Vagina (tissue), 2 donors: ENCODE data around the gene ENTPD2.

Source experiments
- POLR2A ChIP-seq, 2 donors: fragments of 450-650 bp; IDR thresholded peaks; one replicate each; pipeline ENCODE4 v1.6.1; 2017; ENCODE audit warnings: antibody characterized with exemption in 2 of 2, mild to moderate bottlenecking in 2 of 2, moderate library complexity in 2 of 2
- TF ChIP-seq, protein P1 (sequence below), 3 experiments: fragments of 450-650 bp in 2 of 3; fragments of 200-600 bp in 1 of 3; sonication (generic) in 1 of 3; IDR thresholded peaks; one replicate each; pipeline ENCODE4 v1.5.1; 2017 to 2019; ENCODE audit warnings: antibody characterized with exemption in 3 of 3, mild to moderate bottlenecking in 2 of 3, moderate library complexity in 2 of 3

GRCh38 chr9:137015540-137015930 is 38.3 kb downstream of the ENTPD2 start:
- TF ChIP-seq, protein P1, sequence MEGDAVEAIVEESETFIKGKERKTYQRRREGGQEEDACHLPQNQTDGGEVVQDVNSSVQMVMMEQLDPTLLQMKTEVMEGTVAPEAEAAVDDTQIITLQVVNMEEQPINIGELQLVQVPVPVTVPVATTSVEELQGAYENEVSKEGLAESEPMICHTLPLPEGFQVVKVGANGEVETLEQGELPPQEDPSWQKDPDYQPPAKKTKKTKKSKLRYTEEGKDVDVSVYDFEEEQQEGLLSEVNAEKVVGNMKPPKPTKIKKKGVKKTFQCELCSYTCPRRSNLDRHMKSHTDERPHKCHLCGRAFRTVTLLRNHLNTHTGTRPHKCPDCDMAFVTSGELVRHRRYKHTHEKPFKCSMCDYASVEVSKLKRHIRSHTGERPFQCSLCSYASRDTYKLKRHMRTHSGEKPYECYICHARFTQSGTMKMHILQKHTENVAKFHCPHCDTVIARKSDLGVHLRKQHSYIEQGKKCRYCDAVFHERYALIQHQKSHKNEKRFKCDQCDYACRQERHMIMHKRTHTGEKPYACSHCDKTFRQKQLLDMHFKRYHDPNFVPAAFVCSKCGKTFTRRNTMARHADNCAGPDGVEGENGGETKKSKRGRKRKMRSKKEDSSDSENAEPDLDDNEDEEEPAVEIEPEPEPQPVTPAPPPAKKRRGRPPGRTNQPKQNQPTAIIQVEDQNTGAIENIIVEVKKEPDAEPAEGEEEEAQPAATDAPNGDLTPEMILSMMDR (IDR thresholded peaks at IDR 0.05) = no peak
- no peak for TF ChIP-seq POLR2A (IDR thresholded peaks at IDR 0.05)
